ENCODE measurements around the gene CFLAR. TPM values are rescaled to one million over a fixed set of nuclear protein-coding genes. Genes with fewer than 3 reads are reported as not detected.

CFLAR gene
- total and polyA plus RNA-seq, 2 of the 4 experiments (the other 2 are of a cell fraction) = 29.2 to 59.9 TPM

DNA sequence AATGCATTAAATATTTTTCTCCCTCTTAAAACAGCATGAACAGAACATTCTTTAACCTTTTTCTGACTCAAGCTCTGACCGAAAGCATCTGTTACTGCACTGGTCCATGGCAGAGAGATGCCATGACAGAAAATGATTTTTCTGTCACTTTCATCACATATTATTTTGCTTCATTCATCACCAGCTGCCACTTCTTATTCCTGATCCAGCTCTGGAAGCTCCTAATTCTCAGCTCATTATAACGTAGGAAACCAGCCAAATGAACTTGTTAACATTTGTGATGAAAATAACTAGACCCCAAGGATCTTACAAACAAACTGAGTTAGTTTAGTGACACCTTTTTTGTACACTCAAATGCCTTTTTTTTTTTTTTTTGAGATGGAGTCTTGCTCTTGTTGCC lies 7.6 kb upstream of the CFLAR start:
- Histone ChIP-seq H2BK120ac (ENCODE audit: low read depth, low read length) (no peak overlapping the region), H3K79me1 (ENCODE audit: low read depth in 1 of 2, low read length in 2 of 2) (peaks cover 0 to under 1% of the 10 kb centered on the region in 2 experiments; a peak in 1 of 4 replicates), H3K56ac (ENCODE audit: extremely low read depth, insufficient read depth, low read length) (no peak overlapping the region), H3K36me3 (ENCODE audit: control insufficient read depth, insufficient read depth, low read length) (no peaks in the 10 kb centered on the region), H4K8ac (ENCODE audit: low read depth in 2 of 2, low read length in 2 of 2) (no peak overlapping the region), H2BK20ac (ENCODE audit: low read depth, low read length) (no peak overlapping the region), H2BK15ac (ENCODE audit: low read depth, low read length) (no peak overlapping the region), H2AFZ (replicated peaks; ENCODE audit: low read length, poor library complexity) (no peak overlapping the region), H3K27me3 (ENCODE audit: control insufficient read depth, insufficient read depth, low read length) (no peaks in the 10 kb centered on the region), H4K5ac (ENCODE audit: low read depth, low read length) (no peak overlapping the region), H3K23ac (ENCODE audit: low read depth, low read length) (no peak overlapping the region), H3K9ac (ENCODE audit: low read depth, low read length) (no peak overlapping the region), H3K14ac (replicated peaks; ENCODE audit: low read depth, low read length) (no peak overlapping the region), H4K91ac (ENCODE audit: insufficient read depth, low read depth, low read length) (no peak overlapping the region), H3K27ac (ENCODE audit: insufficient read depth, low read length) (no peak overlapping the region), H3K4me2 (ENCODE audit: low read depth, low read length) (no peak overlapping the region), H3K18ac (ENCODE audit: low read depth, low read length) (no peak overlapping the region), H3K4ac (ENCODE audit: low read depth, low read length) (no peak overlapping the region), H2AK5ac (ENCODE audit: low read depth, low read length) (no peak overlapping the region), H2BK5ac (ENCODE audit: low read depth, low read length, poor library complexity, severe bottlenecking) (no peak overlapping the region), H3K4me1 (ENCODE audit: control insufficient read depth, insufficient read depth, low read length) (no peaks in the 10 kb centered on the region), H3K9me3 (ENCODE audit: control insufficient read depth, insufficient read depth, low read length) (no peaks in the 10 kb centered on the region), H4K20me1 (ENCODE audit: insufficient read depth, low read length) (no peaks in the 10 kb centered on the region), H3K9me1 (ENCODE audit: insufficient read depth, low read length) (peaks cover 2% of the 10 kb centered on the region; the same call in 1 of the 2 replicates), H2AK9ac (replicated peaks; ENCODE audit: low read depth, low read length, poor library complexity) (no peak overlapping the region), H3K4me3 (ENCODE audit: insufficient read depth, low read depth, low read length) (no peak overlapping the region)
- CTCF ChIA-PET = interaction anchor here (0.7 kb wide), 1 partner anchor 810 kb away, joined by 7 read pairs; no protein-coding TSS in a partner anchor
- intact Hi-C loops (cut with micrococcal nuclease) (no loop called here), dilution Hi-C loops (cut with HindIII; ENCODE audit: low sequenced_read_pairs, unreplicated experiment) (no loop called here), in situ Hi-C loops (cut with MboI; ENCODE audit: low sequenced_read_pairs) (no loop called here)
- WGBS, 2 experiments (ENCODE audit: extremely low coverage in 2 of 2, insufficient read length in 1 of 2) = 80% methylated on average over 1 of the region's 2 CpGs; no CpG with 5 or more reads in 1 of the 2 experiments
- BruUV-seq (replicated peaks) = no TSS peak
- TF ChIP-seq CHD1 (IDR thresholded peaks at IDR 0.05; ENCODE audit: low read depth, low read length) (no peak), RAD21 (IDR thresholded peaks at IDR 0.05; ENCODE audit: low read length) (no peak), SMC3 (IDR thresholded peaks at IDR 0.05; ENCODE audit: low read depth, low read length) (no peak), FOS (IDR thresholded peaks at IDR 0.05; ENCODE audit: low read depth, low read length) (no peak), MAFK (IDR thresholded peaks at IDR 0.05; ENCODE audit: low read depth, low read length) (no peak), MAZ (IDR thresholded peaks at IDR 0.05; ENCODE audit: borderline replicate concordance, low read depth, low read length) (no peak)
- TF ChIP-seq, protein P1, sequence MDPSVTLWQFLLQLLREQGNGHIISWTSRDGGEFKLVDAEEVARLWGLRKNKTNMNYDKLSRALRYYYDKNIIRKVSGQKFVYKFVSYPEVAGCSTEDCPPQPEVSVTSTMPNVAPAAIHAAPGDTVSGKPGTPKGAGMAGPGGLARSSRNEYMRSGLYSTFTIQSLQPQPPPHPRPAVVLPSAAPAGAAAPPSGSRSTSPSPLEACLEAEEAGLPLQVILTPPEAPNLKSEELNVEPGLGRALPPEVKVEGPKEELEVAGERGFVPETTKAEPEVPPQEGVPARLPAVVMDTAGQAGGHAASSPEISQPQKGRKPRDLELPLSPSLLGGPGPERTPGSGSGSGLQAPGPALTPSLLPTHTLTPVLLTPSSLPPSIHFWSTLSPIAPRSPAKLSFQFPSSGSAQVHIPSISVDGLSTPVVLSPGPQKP (IDR thresholded peaks at IDR 0.05; ENCODE audit: borderline replicate concordance, low read depth, low read length) = no peak
- TF ChIP-seq, protein P2, sequence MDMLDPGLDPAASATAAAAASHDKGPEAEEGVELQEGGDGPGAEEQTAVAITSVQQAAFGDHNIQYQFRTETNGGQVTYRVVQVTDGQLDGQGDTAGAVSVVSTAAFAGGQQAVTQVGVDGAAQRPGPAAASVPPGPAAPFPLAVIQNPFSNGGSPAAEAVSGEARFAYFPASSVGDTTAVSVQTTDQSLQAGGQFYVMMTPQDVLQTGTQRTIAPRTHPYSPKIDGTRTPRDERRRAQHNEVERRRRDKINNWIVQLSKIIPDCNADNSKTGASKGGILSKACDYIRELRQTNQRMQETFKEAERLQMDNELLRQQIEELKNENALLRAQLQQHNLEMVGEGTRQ (IDR thresholded peaks at IDR 0.05; ENCODE audit: low read depth, low read length) = no peak
- POLR2A ChIA-PET (ENCODE audit: unreplicated experiment) = interaction anchor here (0.6 kb wide), 1 partner anchor 34 kb away, joined by 5 read pairs; no protein-coding TSS in a partner anchor
- no peak for DNase-seq
- no peak for ATAC-seq (ENCODE audit: low read depth)

All from IMR-90 (cell line).